GM18867 (cell line): ENCODE measurements around the gene NKIRAS1.

Source experiments
- ATAC-seq: cut with Tn5 transposase; IDR thresholded peaks from one replicate; pipeline ENCODE4 v1.9.1; 2021; ENCODE audit warnings: mild to moderate bottlenecking, moderate library complexity; ENCODE audit not compliant: unreplicated experiment

Gene NKIRAS1

GRCh38 chr3:23916886-23917678, at the start of gene NKIRAS1, which contains the start of gene RPL15:
Gene NKIRAS1 (minus strand): TSS chr3:23916990. CDS start chr3:23910904, 6,086 bp downstream.
Gene RPL15 (plus strand): TSS chr3:23917132. CDS start chr3:23917860, 728 bp downstream.
- peak; percentile 94 for ATAC-seq

DNA sequence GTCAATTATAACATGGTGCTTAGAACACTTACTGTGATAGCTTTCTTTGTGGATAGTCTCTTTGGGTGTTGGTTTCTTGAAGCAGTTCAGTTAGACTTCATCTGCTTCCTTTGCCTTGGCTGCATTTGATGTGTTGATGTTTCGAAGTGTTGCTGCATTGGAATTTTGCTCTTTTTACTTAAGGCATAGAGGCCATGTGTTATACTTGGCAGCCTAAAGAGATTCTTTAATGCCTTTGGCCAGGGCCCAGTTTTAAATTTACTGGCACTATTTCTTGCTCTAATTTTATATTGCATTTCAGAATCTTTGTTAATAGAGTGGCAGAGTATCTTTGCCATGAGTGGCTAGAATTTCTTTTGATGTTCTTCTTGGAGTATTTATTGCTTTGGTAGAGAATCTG, 49.5 kb upstream of the NKIRAS1 start:
- no peak for ATAC-seq

GRCh38 chr3:23964537-23965235, 47.9 kb upstream of the NKIRAS1 start:
- no peak for ATAC-seq

GRCh38 chr3:23961913-23962312, 45.1 kb upstream of the NKIRAS1 start:
- no peak for ATAC-seq

DNA sequence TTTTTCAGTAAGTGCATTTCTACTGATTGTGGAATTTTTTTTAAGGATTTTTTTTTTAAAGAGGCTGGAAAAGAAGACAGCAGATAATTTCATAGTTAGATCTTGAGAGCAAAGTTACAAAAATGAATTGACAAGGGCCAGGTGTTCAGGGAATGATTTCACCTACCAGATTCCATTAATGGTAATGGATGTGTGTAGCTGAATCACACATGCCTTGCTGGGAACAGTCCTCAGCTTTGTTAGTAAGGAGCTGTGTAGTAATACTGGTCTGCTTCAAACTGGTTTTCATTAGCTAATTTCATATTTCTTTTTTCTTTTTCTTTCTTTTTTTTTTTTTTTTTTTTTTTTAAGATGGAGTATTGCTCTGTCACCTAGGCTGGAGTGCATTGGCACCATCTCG, 44.3 kb upstream of the NKIRAS1 start:
- ATAC-seq, result no peak

DNA sequence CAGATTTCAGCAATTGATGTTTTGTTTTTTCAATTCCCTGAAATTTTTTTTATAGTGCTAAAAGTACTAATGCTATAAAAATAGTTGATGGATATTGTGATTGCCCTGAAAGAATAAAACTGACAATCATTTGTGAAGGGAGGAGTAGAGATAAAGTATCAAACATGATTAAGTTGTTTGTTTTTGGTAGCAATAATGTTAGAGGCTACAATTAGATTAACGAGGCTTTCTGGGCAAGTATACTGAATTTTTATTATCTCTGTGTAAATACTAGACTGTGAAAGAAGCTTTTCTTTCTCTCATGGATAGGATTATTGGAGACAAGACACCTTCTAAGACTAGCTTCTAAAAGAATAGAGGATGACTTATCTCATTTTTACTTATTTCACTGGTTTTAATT, 43.9 kb upstream of the NKIRAS1 start:
- no peak for ATAC-seq

GRCh38 chr3:23959135-23959900, 42.5 kb upstream of the NKIRAS1 start:
- ATAC-seq, result peak; percentile 59

- no peak for ATAC-seq
Measured at GRCh38 chr3:23956701-23957100, 39.9 kb upstream of the NKIRAS1 start.

DNA sequence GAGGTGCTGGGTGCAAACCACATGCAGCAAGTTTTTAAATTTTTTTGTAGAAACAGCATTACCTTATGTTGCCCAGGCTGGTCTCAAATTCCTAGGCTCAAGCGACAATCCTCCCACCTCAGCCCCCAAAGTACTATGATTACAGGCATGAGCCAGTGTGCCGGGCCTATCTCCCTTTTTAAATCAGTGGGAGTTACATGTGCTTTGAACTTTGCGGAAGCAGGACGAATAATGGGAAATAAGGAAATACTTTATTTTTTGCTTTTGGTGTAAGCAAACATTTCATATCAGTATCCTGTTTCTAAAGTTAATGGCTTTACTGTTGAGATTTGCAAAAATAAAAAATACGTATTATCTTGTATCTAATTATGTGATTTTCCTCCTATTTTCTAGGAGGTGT, 37.4 kb upstream of the NKIRAS1 start:
- no peak for ATAC-seq

- no peak for ATAC-seq
Measured at GRCh38 chr3:23953523-23953922, 36.7 kb upstream of the NKIRAS1 start.

- peak; percentile 60 for ATAC-seq
Measured at GRCh38 chr3:23952646-23953045, 35.9 kb upstream of the NKIRAS1 start.

GRCh38 chr3:23950293-23950692, 33.5 kb upstream of the NKIRAS1 start:
- no peak for ATAC-seq

GRCh38 chr3:23949784-23950183, 33.0 kb upstream of the NKIRAS1 start:
- ATAC-seq, result no peak

- no peak for ATAC-seq
Measured at GRCh38 chr3:23948761-23949160, 32.0 kb upstream of the NKIRAS1 start.

GRCh38 chr3:23945913-23946687, 29.3 kb upstream of the NKIRAS1 start:
- peak; percentile 82 for ATAC-seq

DNA sequence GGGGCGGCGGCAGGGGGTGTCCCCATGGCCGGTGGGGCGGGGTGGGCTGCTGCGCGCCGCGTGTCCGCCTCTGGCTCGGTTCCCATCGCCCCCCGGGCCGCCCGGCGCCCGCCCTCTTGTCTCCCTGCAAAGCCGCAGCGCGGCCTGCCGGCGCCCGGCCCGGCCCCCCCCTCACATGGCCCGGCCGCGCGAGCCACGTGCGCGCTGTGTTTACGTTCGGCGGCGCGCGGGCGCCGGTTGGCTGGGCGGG, 28.8 kb upstream of the NKIRAS1 start:
- no peak for ATAC-seq

- ATAC-seq, result peak; percentile 65
Measured at GRCh38 chr3:23944861-23945662, 28.3 kb upstream of the NKIRAS1 start, which contains the start of gene NR1D2. Gene NR1D2 (plus strand): TSS chr3:23945286. CDS start chr3:23945579, 293 bp downstream.

- no peak for ATAC-seq
Measured at GRCh38 chr3:23944007-23944783, 27.4 kb upstream of the NKIRAS1 start.

- no peak for ATAC-seq
Measured at GRCh38 chr3:23942546-23942945, 25.8 kb upstream of the NKIRAS1 start.
